ENCODE measurements around the gene CUL4A.
"Not testable (repeated sequence)": the region's sequence is repeated elsewhere in the genome, so short reads cannot be mapped to it uniquely, and the experiment has no call there.

CUL4A gene

GRCh38 chr13:113298043-113298945, 88.9 kb downstream of the CUL4A start:
- no peaks in the 10 kb centered on the region for H3K27me3 ChIP-seq (ENCODE audit: insufficient read depth, low read length)
- no peak overlapping the region for H3K27ac ChIP-seq (ENCODE audit: low read length)
- no peaks in the 10 kb centered on the region for H3K9me3 ChIP-seq (ENCODE audit: insufficient read depth, low read depth, low read length)
- peak overlapping the region; percentile 94 for H3K9ac ChIP-seq (ENCODE audit: low read depth, low read length)
- peaks cover 5% of the 10 kb centered on the region for H3K4me1 ChIP-seq (ENCODE audit: insufficient read depth, low read length)
- H3K36me3 ChIP-seq (ENCODE audit: insufficient read depth, low read depth, low read length): no peaks in the 10 kb centered on the region
- peak overlapping the region; percentile 98 for H3K4me3 ChIP-seq (ENCODE audit: low read length)

DNA sequence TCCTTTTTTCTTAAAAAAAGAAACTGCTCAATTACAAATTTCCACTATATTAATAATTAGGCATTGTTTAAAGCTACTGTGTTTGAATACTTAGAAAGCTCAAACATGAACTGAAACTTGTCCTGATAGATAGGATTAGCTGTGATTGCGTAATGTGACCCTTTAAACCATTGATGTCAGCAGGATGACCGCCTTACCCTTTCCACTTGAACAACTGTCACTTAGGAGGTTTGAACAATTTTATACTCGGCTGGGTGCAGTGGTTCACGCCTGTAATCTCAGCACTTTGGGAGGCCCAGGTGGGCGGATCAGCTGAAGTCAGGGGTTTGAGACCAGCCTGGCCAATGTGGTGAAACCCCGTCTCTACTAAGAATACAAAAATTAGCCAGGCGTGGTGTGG, 90.5 kb downstream of the CUL4A start:
- no peak overlapping the region for H3K4me3 ChIP-seq (ENCODE audit: low read length)
- no peaks in the 10 kb centered on the region for H3K36me3 ChIP-seq (ENCODE audit: insufficient read depth, low read depth, low read length)
- H3K27ac ChIP-seq (ENCODE audit: low read length): no peak overlapping the region
- H3K4me1 ChIP-seq (ENCODE audit: insufficient read depth, low read length): peaks cover 5% of the 10 kb centered on the region
- no peaks in the 10 kb centered on the region for H3K27me3 ChIP-seq (ENCODE audit: insufficient read depth, low read length)
- no peaks in the 10 kb centered on the region for H3K9me3 ChIP-seq (ENCODE audit: insufficient read depth, low read depth, low read length)
- H3K9ac ChIP-seq (ENCODE audit: low read depth, low read length): no peak overlapping the region

DNA sequence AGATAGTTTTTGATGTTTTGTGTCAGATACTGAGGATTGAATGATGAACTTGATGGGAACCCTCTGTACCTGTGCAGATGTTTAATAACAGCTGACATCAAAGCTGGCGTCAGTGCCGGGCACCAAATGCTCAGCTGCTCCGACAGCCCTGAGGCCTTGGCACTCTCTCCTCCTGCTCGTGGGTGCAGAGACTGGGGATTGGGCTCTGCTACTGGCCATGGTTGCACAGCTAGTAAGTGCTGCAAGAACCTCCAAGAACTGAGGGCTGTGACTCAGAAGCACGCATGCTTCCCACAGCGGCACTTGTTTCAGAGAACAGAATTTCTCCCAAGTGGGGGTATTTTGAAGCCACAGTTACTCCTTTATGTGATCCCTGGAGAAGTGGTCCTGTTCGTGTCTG, 93.6 kb downstream of the CUL4A start:
- no peak overlapping the region for H3K4me3 ChIP-seq (ENCODE audit: low read length)
- H3K36me3 ChIP-seq (ENCODE audit: insufficient read depth, low read depth, low read length): no peaks in the 10 kb centered on the region
- no peak overlapping the region for H3K9ac ChIP-seq (ENCODE audit: low read depth, low read length)
- peaks cover 5% of the 10 kb centered on the region for H3K4me1 ChIP-seq (ENCODE audit: insufficient read depth, low read length)
- H3K9me3 ChIP-seq (ENCODE audit: insufficient read depth, low read depth, low read length): no peaks in the 10 kb centered on the region
- no peaks in the 10 kb centered on the region for H3K27me3 ChIP-seq (ENCODE audit: insufficient read depth, low read length)
- no peak overlapping the region for H3K27ac ChIP-seq (ENCODE audit: low read length)

- no peaks in the 10 kb centered on the region for H3K9me3 ChIP-seq (ENCODE audit: insufficient read depth, low read depth, low read length)
- no peak overlapping the region for H3K4me3 ChIP-seq (ENCODE audit: low read length)
- H3K27ac ChIP-seq (ENCODE audit: low read length): no peak overlapping the region
- H3K9ac ChIP-seq (ENCODE audit: low read depth, low read length): no peak overlapping the region
- no peaks in the 10 kb centered on the region for H3K36me3 ChIP-seq (ENCODE audit: insufficient read depth, low read depth, low read length)
- no peaks in the 10 kb centered on the region for H3K27me3 ChIP-seq (ENCODE audit: insufficient read depth, low read length)
- no peaks in the 10 kb centered on the region for H3K4me1 ChIP-seq (ENCODE audit: insufficient read depth, low read length)
These were observed 94.7 kb downstream of the CUL4A start for GRCh38 chr13:113304121-113304520.

DNA sequence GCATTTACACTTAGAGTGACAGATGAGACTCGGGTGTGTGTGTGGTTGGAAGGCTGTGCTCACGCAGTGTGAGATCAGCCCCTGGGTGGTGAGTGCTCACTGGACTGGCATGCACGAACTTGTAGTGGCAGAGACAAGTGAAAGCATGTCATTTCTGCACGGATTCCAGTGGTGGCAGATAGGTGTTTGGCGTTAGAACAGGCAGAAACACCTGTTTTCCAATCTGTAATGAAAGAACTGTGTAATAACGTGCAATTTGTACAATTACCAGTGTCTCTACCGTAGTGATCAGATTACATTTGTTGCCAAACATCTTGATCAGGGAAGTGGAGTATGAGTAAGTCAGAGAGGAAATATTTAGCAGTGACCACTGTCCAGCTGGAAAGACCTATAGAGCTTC, 95.8 kb downstream of the CUL4A start:
- Histone ChIP-seq H3K4me1 (ENCODE audit: insufficient read depth, low read length) (no peaks in the 10 kb centered on the region), H3K36me3 (ENCODE audit: insufficient read depth, low read depth, low read length) (peaks cover 9% of the 10 kb centered on the region), H3K27me3 (ENCODE audit: insufficient read depth, low read length) (no peaks in the 10 kb centered on the region), H3K27ac (ENCODE audit: low read length) (no peak overlapping the region), H3K9ac (ENCODE audit: low read depth, low read length) (no peak overlapping the region), H3K9me3 (ENCODE audit: insufficient read depth, low read depth, low read length) (no peaks in the 10 kb centered on the region), H3K4me3 (ENCODE audit: low read length) (no peak overlapping the region)

DNA sequence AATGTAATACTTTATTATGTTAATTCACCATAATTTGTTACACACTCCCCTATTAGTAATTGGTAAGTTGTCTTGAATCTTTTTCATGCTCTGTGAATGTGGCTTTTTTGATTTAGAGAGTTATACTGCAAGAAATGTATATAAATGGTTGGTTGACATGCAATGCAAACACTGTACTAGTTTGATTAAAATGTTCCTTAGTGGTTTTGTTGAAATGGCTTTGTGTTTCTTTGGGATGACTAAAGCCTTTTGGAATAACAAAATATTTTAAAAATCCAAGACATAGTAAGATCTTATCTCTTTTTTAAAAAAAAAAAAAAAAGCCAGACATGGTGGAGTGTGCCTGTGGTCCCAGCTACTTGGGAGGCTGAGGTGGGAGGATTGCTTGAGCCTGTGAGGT, 98.1 kb downstream of the CUL4A start:
- Histone ChIP-seq H3K4me1 (ENCODE audit: insufficient read depth, low read length) (no peaks in the 10 kb centered on the region), H3K36me3 (ENCODE audit: insufficient read depth, low read depth, low read length) (peaks cover 32% of the 10 kb centered on the region), H3K27me3 (ENCODE audit: insufficient read depth, low read length) (no peaks in the 10 kb centered on the region), H3K9ac (ENCODE audit: low read depth, low read length) (no peak overlapping the region), H3K9me3 (ENCODE audit: insufficient read depth, low read depth, low read length) (no peaks in the 10 kb centered on the region), H3K27ac (ENCODE audit: low read length) (no peak overlapping the region), H3K4me3 (ENCODE audit: low read length) (no peak overlapping the region)

GRCh38 chr13:113309473-113309872, 100.1 kb downstream of the CUL4A start:
- Histone ChIP-seq H3K27ac (ENCODE audit: low read length) (no peak overlapping the region), H3K9ac (ENCODE audit: low read depth, low read length) (no peak overlapping the region), H3K27me3 (ENCODE audit: insufficient read depth, low read length) (no peaks in the 10 kb centered on the region), H3K9me3 (ENCODE audit: insufficient read depth, low read depth, low read length) (no peaks in the 10 kb centered on the region), H3K36me3 (ENCODE audit: insufficient read depth, low read depth, low read length) (peaks cover 41% of the 10 kb centered on the region), H3K4me1 (ENCODE audit: insufficient read depth, low read length) (no peaks in the 10 kb centered on the region), H3K4me3 (ENCODE audit: low read length) (no peak overlapping the region)

DNA sequence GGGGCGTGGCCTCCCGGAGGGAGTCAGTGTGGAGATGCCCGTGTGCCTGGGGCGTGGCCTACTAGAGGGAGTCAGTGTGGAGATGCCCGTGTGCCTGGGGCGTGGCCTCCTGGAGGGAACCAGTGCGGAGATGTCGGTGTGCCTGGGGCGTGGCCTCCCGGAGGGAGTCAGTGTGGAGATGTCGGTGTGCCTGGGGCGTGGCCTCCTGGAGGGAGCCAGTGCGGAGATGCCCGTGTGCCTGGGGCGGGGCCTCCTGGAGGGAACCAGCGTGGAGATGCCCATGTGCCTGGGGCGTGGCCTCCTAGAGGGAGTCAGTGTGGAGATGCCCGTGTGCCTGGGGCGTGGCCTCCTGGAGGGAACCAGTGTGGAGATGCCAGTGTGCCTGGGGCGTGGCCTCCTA, 104.7 kb downstream of the CUL4A start:
- not testable (repeated sequence) for H3K4me1 ChIP-seq (ENCODE audit: insufficient read depth, low read length); H3K27ac ChIP-seq (ENCODE audit: low read length); H3K9ac ChIP-seq (ENCODE audit: low read depth, low read length); H3K9me3 ChIP-seq (ENCODE audit: insufficient read depth, low read depth, low read length); H3K4me3 ChIP-seq (ENCODE audit: low read length); H3K27me3 ChIP-seq (ENCODE audit: insufficient read depth, low read length)
- H3K36me3 ChIP-seq (ENCODE audit: insufficient read depth, low read depth, low read length): peaks cover 63% of the 10 kb centered on the region

DNA sequence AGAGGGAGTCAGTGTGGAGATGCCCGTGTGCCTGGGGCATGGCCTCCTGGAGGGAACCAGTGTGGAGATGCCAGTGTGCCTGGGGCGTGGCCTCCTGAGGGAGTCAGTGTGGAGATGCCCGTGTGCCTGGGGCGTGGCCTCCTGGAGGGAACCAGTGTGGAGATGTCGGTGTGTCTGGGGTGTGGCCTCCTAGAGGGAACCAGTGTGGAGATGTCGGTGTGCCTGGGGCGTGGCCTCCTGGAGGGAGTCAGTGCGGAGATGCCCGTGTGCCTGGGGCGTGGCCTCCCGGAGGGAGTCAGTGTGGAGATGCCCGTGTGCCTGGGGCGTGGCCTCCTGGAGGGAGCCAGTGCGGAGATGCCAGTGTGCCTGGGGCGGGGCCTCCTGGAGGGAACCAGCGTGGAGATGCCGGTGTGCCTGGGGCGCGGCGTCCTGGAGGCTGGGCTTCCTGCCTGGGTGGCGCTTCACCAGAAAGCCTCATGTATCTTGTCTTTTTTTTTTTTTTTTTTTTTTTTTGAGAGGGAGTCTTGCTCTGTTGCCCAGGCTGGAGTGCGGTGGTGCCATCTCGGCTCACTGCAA, 105.6 kb downstream of the CUL4A start:
- not testable (repeated sequence) for H3K9me3 ChIP-seq (ENCODE audit: insufficient read depth, low read depth, low read length); H3K4me1 ChIP-seq (ENCODE audit: insufficient read depth, low read length); H3K27me3 ChIP-seq (ENCODE audit: insufficient read depth, low read length); H3K9ac ChIP-seq (ENCODE audit: low read depth, low read length); H3K4me3 ChIP-seq (ENCODE audit: low read length); H3K27ac ChIP-seq (ENCODE audit: low read length)
- peaks cover 64% of the 10 kb centered on the region for H3K36me3 ChIP-seq (ENCODE audit: insufficient read depth, low read depth, low read length)

DNA sequence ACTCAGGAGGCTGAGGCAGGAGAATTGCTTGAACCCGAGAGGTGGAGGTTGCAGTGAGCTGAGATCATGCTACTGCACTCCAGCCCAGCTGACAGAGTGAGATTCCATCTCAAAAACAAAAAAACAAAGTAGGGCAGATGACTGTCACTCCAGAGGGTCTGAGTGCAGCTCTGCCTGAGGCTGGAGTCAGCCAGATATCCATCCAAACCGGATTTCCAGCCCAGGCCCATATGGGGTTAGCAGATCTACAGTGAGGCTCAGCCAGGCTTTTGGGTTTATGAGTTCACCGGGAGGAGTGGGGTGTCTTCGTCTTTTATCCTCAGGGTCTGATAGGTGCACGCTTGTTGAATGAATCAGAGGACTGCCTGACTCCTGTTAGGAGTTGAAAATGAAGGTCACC, 106.6 kb downstream of the CUL4A start:
- H3K27ac ChIP-seq (ENCODE audit: low read length): no peak overlapping the region
- no peaks in the 10 kb centered on the region for H3K9me3 ChIP-seq (ENCODE audit: insufficient read depth, low read depth, low read length)
- H3K9ac ChIP-seq (ENCODE audit: low read depth, low read length): no peak overlapping the region
- no peak overlapping the region for H3K4me3 ChIP-seq (ENCODE audit: low read length)
- H3K27me3 ChIP-seq (ENCODE audit: insufficient read depth, low read length): no peaks in the 10 kb centered on the region
- H3K4me1 ChIP-seq (ENCODE audit: insufficient read depth, low read length): no peaks in the 10 kb centered on the region
- H3K36me3 ChIP-seq (ENCODE audit: insufficient read depth, low read depth, low read length): peaks cover 65% of the 10 kb centered on the region
